OCI-LY7 (cell line): ENCODE measurements around the gene LHX3. TPM values are rescaled to one million over a fixed set of nuclear protein-coding genes. Genes with fewer than 3 reads are reported as not detected.

ENCODE experiments used
- BruUV-seq: library from RNA; stranded (reverse); fragments of 400-500 nt; replicated peaks from 2 replicates; lab custom pipeline; 2021; lab: Mats Ljungman, UMichigan
- CTCF ChIA-PET: fragments of 300-600 bp; sonication (Branson Sonifier 250); formaldehyde crosslinking; loops from one replicate; lab custom pipeline; 2022; ENCODE audit warnings: antibody characterized with exemption; ENCODE audit not compliant: unreplicated experiment; lab: Charles Lee
- POLR2A ChIA-PET: fragments of 300-600 bp; sonication (Branson Sonifier 250); formaldehyde crosslinking; loops from one replicate; lab custom pipeline; 2022; ENCODE audit warnings: antibody characterized with exemption; lab: Charles Lee
- DNase-seq: peaks from one replicate; pipeline ENCODE4 v3.0.0-alpha.2; 2015; ENCODE audit warnings: low spot score
- H2AFZ ChIP-seq: fragments of 200-600 bp; sonication (generic), shearing (Covaris generic); 2 replicates; pipeline ENCODE4 v1.6.1; 2014; ENCODE audit warnings: mild to moderate bottlenecking, antibody characterized with exemption, low read length, moderate library complexity
- H3K27ac ChIP-seq: fragments of 200-600 bp; sonication (generic); 2 replicates; pipeline ENCODE4 v1.5.1; 2014; ENCODE audit warnings: mixed run types, low read depth, mild to moderate bottlenecking, moderate library complexity, low read length, inconsistent platforms; ENCODE audit not compliant: poor library complexity, severe bottlenecking
- H3K36me3 ChIP-seq: fragments of 200-600 bp; sonication (generic); 2 replicates; pipeline ENCODE4 v1.6.1; 2014; ENCODE audit warnings: mild to moderate bottlenecking, antibody characterized with exemption, low read length, moderate library complexity, mixed read lengths; ENCODE audit not compliant: insufficient read depth
- H3K4me1 ChIP-seq: fragments of 200-600 bp; sonication (generic); 2 replicates; pipeline ENCODE4 v1.5.1; 2014; ENCODE audit warnings: mild to moderate bottlenecking, low read length; ENCODE audit not compliant: insufficient read depth, poor library complexity, severe bottlenecking
- H3K4me2 ChIP-seq: fragments of 200-600 bp; sonication (generic); 2 replicates; pipeline ENCODE4 v1.6.1; 2014; ENCODE audit warnings: mild to moderate bottlenecking, low read length
- H3K4me3 ChIP-seq: fragments of 200-600 bp; sonication (generic); 2 replicates; pipeline ENCODE4 v1.5.1; 2014; ENCODE audit warnings: mild to moderate bottlenecking, low read depth, low read length; ENCODE audit not compliant: poor library complexity, severe bottlenecking
- H3K79me2 ChIP-seq: fragments of 200-600 bp; sonication (generic); 2 replicates; pipeline ENCODE4 v1.6.1; 2016; ENCODE audit warnings: low read depth, mild to moderate bottlenecking, low read length, moderate library complexity, mixed read lengths; ENCODE audit not compliant: insufficient read depth
- H3K9me2 ChIP-seq: fragments of 200-600 bp; sonication (generic); 2 replicates; pipeline ENCODE4 v1.6.1; 2016; ENCODE audit warnings: mild to moderate bottlenecking, low read length, mixed read lengths; ENCODE audit not compliant: insufficient read depth
- H3K9me3 ChIP-seq: fragments of 200-600 bp; sonication (generic); 2 replicates; pipeline ENCODE4 v1.6.1; 2014; ENCODE audit warnings: mild to moderate bottlenecking, mixed run types, low read length, mixed read lengths
- H4K20me1 ChIP-seq: fragments of 200-600 bp; sonication (generic); 2 replicates; pipeline ENCODE4 v1.6.1; 2014; ENCODE audit warnings: mild to moderate bottlenecking, antibody characterized with exemption, low read length, moderate library complexity, mixed read lengths; ENCODE audit not compliant: insufficient read depth
- EZH2phosphoT487 ChIP-seq: fragments of 200-600 bp; sonication (generic); IDR thresholded peaks from 2 replicates; pipeline ENCODE4 v1.6.1; 2018; ENCODE audit warnings: low read depth, borderline replicate concordance, mild to moderate bottlenecking, mixed run types, antibody characterized with exemption, low read length, moderate library complexity, mixed read lengths
- intact Hi-C: fragments of 100-400 bp; cut with micrococcal nuclease; formaldehyde crosslinking; loops from one replicate; pipeline ENCODE4 v1.10.0; 2022; ENCODE audit not compliant: unreplicated experiment
- total RNA-seq, 2 experiments: library from RNA; depleted of rRNA in 1 of 2; stranded (reverse); fragments of >200 nt in 1 of 2; shearing (Covaris generic) in 1 of 2; gene quantifications; 2 replicates each; pipeline ENCODE4 v1.2.3, GENCODE V29; 2014 to 2022
- TF ChIP-seq, protein P1 (sequence below): fragments of 200-600 bp; sonication (generic); conservative IDR thresholded peaks from 2 replicates; pipeline ENCODE4 v1.5.1; 2014; ENCODE audit warnings: mild to moderate bottlenecking, antibody characterized with exemption, low read length, moderate library complexity, mixed read lengths

LHX3 gene
- total RNA-seq, 2 experiments from 2014 or later = 0.15 TPM; not detected in 1

DNA sequence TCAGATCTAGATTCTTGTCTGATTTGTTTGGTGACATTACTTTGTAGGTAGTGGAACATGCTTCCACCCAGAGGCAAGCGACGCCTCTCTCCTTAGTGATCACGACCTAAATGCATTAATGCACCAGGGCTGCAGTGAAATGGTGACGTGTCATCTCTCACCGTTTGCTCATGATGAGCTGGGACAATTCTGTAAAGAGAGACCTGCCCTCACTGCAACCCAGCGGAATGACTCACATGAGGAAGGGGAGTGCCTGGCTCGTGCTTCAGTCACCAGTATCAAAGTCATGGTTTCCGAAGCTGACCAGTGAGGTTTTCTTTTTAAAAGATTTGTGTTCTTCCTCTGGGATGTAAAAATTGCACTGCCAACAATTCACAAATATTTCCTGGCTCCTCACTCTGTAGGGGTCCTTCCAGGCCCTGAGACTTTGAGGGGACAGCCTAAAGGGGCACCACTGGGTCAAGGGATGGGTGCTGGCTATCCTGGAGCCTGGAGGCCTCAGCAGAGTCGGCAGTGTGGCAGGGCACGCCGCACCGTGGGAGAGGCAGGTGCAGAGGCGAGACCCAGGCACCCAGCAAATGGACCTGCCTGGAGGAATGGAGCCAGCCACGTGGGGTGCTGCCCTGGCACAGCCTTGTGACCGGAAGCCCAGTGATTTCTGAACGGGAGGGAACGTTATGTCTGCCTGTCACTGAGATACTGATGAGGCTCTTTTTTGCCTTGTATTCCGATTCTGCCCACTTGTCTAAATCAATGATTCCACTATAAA, 23.4 kb upstream of the LHX3 start:
- Histone ChIP-seq H3K9me2 (no peaks in the 10 kb centered on the region), H3K4me2 (no peak overlapping the region), H2AFZ (no peak overlapping the region), H3K27ac (no peak overlapping the region), H3K4me1 (peaks cover 48% of the 10 kb centered on the region), H3K79me2 (peaks cover 49% of the 10 kb centered on the region), H3K36me3 (peaks cover 73% of the 10 kb centered on the region), H4K20me1 (no peaks in the 10 kb centered on the region), H3K9me3 (no peaks in the 10 kb centered on the region), H3K4me3 (no peak overlapping the region)
- no TSS peak for BruUV-seq
- TF ChIP-seq, protein P1, sequence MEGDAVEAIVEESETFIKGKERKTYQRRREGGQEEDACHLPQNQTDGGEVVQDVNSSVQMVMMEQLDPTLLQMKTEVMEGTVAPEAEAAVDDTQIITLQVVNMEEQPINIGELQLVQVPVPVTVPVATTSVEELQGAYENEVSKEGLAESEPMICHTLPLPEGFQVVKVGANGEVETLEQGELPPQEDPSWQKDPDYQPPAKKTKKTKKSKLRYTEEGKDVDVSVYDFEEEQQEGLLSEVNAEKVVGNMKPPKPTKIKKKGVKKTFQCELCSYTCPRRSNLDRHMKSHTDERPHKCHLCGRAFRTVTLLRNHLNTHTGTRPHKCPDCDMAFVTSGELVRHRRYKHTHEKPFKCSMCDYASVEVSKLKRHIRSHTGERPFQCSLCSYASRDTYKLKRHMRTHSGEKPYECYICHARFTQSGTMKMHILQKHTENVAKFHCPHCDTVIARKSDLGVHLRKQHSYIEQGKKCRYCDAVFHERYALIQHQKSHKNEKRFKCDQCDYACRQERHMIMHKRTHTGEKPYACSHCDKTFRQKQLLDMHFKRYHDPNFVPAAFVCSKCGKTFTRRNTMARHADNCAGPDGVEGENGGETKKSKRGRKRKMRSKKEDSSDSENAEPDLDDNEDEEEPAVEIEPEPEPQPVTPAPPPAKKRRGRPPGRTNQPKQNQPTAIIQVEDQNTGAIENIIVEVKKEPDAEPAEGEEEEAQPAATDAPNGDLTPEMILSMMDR = no peak
- TF ChIP-seq EZH2phosphoT487 = no peak
- DNase-seq = no peak
- ChIA-PET POLR2A (no interaction called here), CTCF (no interaction called here)
- intact Hi-C loops = no loop called here

DNA sequence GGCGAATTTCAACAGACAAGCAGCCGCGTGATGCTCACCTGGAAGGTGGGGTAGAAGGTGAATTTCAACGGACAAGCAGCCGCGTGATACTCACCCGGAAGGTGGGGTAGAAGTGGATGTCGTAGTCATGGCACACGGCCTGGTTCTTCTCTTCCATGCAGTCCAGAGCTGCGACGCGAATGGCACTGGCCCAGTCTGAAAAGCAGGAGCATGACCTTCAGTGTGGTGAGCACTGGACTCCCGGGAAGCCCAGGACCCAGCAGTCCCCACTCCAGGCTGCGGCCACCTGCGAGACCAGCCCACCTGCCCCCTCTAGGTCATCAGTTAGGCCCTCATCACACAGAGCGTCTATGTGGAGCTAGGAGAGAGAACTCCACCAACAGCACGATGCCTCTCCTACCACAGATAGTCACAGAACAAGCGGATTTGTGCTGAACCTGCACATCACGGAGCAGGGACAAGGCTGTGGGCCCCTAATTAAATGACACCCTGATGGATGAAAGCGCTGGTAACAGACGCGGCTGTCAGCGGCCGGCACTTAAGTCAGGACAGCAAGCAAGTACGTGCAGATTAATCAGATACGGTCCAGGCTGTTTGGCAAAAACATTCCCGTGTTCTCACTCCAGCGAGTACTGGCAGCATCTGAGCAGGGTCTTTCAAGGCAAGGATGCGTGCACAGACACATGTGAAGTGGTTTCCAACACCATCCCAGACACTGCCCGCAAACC, 21.9 kb upstream of the LHX3 start:
- no TSS peak for BruUV-seq
- peaks cover 60% of the 10 kb centered on the region for H3K4me1 ChIP-seq
- H4K20me1 ChIP-seq = no peaks in the 10 kb centered on the region
- intact Hi-C loops = loop anchor here (1.0 kb wide), 1 partner anchor 57 kb away; no protein-coding TSS in a partner anchor
- ChIA-PET CTCF (interaction anchor here (1.2 kb wide), 1 partner anchor 13 kb away, joined by 4 read pairs; no protein-coding TSS in a partner anchor), POLR2A (interaction anchor here (1.5 kb wide), 1 partner anchor 35 kb away, joined by 3 read pairs; no protein-coding TSS in a partner anchor)
- peaks cover 74% of the 10 kb centered on the region for H3K36me3 ChIP-seq
- no peak for DNase-seq
- TF ChIP-seq, protein P1 = no peak
- no peak for TF ChIP-seq EZH2phosphoT487
- H3K79me2 ChIP-seq = peaks cover 47% of the 10 kb centered on the region; the same call in 1 of the 2 replicates
- H3K9me2 ChIP-seq = no peaks in the 10 kb centered on the region
- H2AFZ ChIP-seq = no peak overlapping the region
- H3K4me2 ChIP-seq = peak overlapping the region; percentile 81
- peak overlapping the region; percentile 97 for H3K27ac ChIP-seq
- peak overlapping the region; percentile 56 for H3K4me3 ChIP-seq
- no peaks in the 10 kb centered on the region for H3K9me3 ChIP-seq
